ENCODE measurements around the gene CDK5RAP3.

Gene CDK5RAP3

GRCh38 chr17:47942096-47942510, 28.8 kb upstream of the CDK5RAP3 start:
- H3K4me3 ChIP-seq (ENCODE audit: control insufficient read depth, low read depth, low read length) = peak overlapping the region; percentile 85
- no peak for TF ChIP-seq CTCF (IDR thresholded peaks at IDR 0.05; ENCODE audit: control insufficient read depth, insufficient read depth, low read depth, low read length, missing control alignments)
- DNase-seq (ENCODE audit: low read depth) = no peak

GRCh38 chr17:47942568-47942967, 28.3 kb upstream of the CDK5RAP3 start:
- no peak for TF ChIP-seq CTCF (IDR thresholded peaks at IDR 0.05; ENCODE audit: control insufficient read depth, insufficient read depth, low read depth, low read length, missing control alignments)
- no peak for DNase-seq (ENCODE audit: low read depth)
- peak overlapping the region; percentile 85 for H3K4me3 ChIP-seq (ENCODE audit: control insufficient read depth, low read depth, low read length)

GRCh38 chr17:47945080-47945479, 25.8 kb upstream of the CDK5RAP3 start:
- TF ChIP-seq CTCF (IDR thresholded peaks at IDR 0.05; ENCODE audit: control insufficient read depth, insufficient read depth, low read depth, low read length, missing control alignments) = no peak

GRCh38 chr17:47945529-47946508, 25.1 kb upstream of the CDK5RAP3 start:
- H3K4me3 ChIP-seq (ENCODE audit: control insufficient read depth, low read depth, low read length) = no peak overlapping the region
- no peak for TF ChIP-seq CTCF (IDR thresholded peaks at IDR 0.05; ENCODE audit: control insufficient read depth, insufficient read depth, low read depth, low read length, missing control alignments)
- DNase-seq (ENCODE audit: low read depth) = no peak

More at GRCh38 chr17:47945080-47945479, 25.8 kb upstream of the CDK5RAP3 start:
- H3K4me3 ChIP-seq (ENCODE audit: control insufficient read depth, low read depth, low read length) = no peak overlapping the region
- DNase-seq (ENCODE audit: low read depth) = peak; percentile 32

- DNase-seq (ENCODE audit: low read depth) = no peak
- TF ChIP-seq CTCF (IDR thresholded peaks at IDR 0.05; ENCODE audit: control insufficient read depth, insufficient read depth, low read depth, low read length, missing control alignments) = no peak
- no peak overlapping the region for H3K4me3 ChIP-seq (ENCODE audit: control insufficient read depth, low read depth, low read length)
These were observed 24.4 kb upstream of the CDK5RAP3 start for GRCh38 chr17:47946516-47946915.

GRCh38 chr17:47946929-47947397, 23.9 kb upstream of the CDK5RAP3 start:
- peak; percentile 83 for TF ChIP-seq CTCF (IDR thresholded peaks at IDR 0.05; ENCODE audit: control insufficient read depth, insufficient read depth, low read depth, low read length, missing control alignments)
- no peak overlapping the region for H3K4me3 ChIP-seq (ENCODE audit: control insufficient read depth, low read depth, low read length)

More at GRCh38 chr17:47946929-47947397, 23.9 kb upstream of the CDK5RAP3 start:
- no peak for DNase-seq (ENCODE audit: low read depth)
